Mesodermal cell (in vitro differentiated cells): Measurements from ENCODE around the gene TBC1D23.
"Not testable (repeated sequence)": the region's sequence is repeated elsewhere in the genome, so short reads cannot be mapped to it uniquely, and the experiment has no call there.

Experiments
- H3K27ac ChIP-seq: 2 replicates; pipeline ENCODE4 v1.7.0; 2013; ENCODE audit warnings: mild to moderate bottlenecking, low read depth, low read length, moderate library complexity; ENCODE audit not compliant: severe bottlenecking
- H3K36me3 ChIP-seq: 2 replicates; pipeline ENCODE4 v1.7.1; 2013; ENCODE audit warnings: mild to moderate bottlenecking, low read length, moderate library complexity; ENCODE audit not compliant: control insufficient read depth, insufficient read depth
- H3K4me1 ChIP-seq: one replicate; pipeline ENCODE4 v1.7.1; 2013; ENCODE audit warnings: mild to moderate bottlenecking, low read length; ENCODE audit not compliant: insufficient read depth, control insufficient read depth, poor library complexity, severe bottlenecking
- H3K4me3 ChIP-seq: 2 replicates; pipeline ENCODE4 v1.7.0; 2013; ENCODE audit warnings: low read length, control low read depth, mild to moderate bottlenecking; ENCODE audit not compliant: insufficient read depth, poor library complexity, severe bottlenecking; ENCODE audit errors: extremely low read depth
- H3K9me3 ChIP-seq: 2 replicates; pipeline ENCODE4 v1.7.1; 2013; ENCODE audit warnings: mild to moderate bottlenecking, low read length, moderate library complexity; ENCODE audit not compliant: control insufficient read depth
- WGBS, 2 experiments: methylation state at CpG; one replicate each; pipeline ENCODE4 v1.1.5; 2013; ENCODE audit warnings: missing lambda C conversion rate in 2 of 2; ENCODE audit not compliant: insufficient coverage in 2 of 2; 5-methylcytosine and 5-hydroxymethylcytosine counted together

The TBC1D23 gene

GRCh38 chr3:100229188-100229587, 31.6 kb upstream of the TBC1D23 start:
- H3K4me1 ChIP-seq: peaks cover 14% of the 10 kb centered on the region
- H3K36me3 ChIP-seq, H3K27ac ChIP-seq, H3K4me3 ChIP-seq, H3K9me3 ChIP-seq: not testable (repeated sequence)
- 86% methylated on average over 2 to 3 of the region's 3 CpGs for WGBS, 2 experiments

DNA sequence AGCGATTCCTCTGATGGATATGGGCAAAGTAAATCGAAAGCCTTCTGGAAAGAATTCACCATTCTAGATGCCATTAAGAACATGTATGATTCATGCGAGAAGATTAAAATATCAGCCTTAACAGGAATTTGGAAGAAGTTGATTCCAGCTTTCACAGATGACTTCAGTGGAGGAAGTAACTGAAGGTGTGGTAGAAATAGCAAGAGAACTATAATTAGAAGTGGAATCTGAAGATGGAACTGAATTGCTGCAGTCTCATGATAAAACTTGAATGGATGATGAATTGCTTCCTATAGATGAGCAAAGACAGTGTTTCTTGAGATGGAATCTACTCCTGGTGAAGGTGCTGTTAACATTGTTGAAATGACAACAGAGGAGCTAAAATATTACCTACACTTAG, 30.1 kb upstream of the TBC1D23 start:
- H3K27ac ChIP-seq: no peak overlapping the region
- no peak overlapping the region for H3K4me3 ChIP-seq
- H3K4me1 ChIP-seq: peaks cover 14% of the 10 kb centered on the region
- H3K36me3 ChIP-seq: no peaks in the 10 kb centered on the region
- 96 to 100% methylated on average over 1 to 2 of the region's 3 CpGs for WGBS, 2 experiments
- no peaks in the 10 kb centered on the region for H3K9me3 ChIP-seq

- Histone ChIP-seq H3K36me3 (no peaks in the 10 kb centered on the region), H3K4me3 (no peak overlapping the region), H3K4me1 (peaks cover 9% of the 10 kb centered on the region), H3K9me3 (no peaks in the 10 kb centered on the region), H3K27ac (no peak overlapping the region)
- 100% methylated on average over 2 of the region's 2 CpGs; no CpG with 5 or more reads in 1 of the 2 experiments for WGBS, 2 experiments
Measured at GRCh38 chr3:100231668-100232067, 29.1 kb upstream of the TBC1D23 start.

- Histone ChIP-seq H3K27ac (no peak overlapping the region), H3K36me3 (no peaks in the 10 kb centered on the region), H3K4me1 (no peaks in the 10 kb centered on the region), H3K4me3 (no peak overlapping the region), H3K9me3 (peaks cover 5% of the 10 kb centered on the region)
- 83 to 100% methylated on average over 2 of the region's 2 CpGs for WGBS, 2 experiments
Measured at GRCh38 chr3:100234364-100234763, 26.4 kb upstream of the TBC1D23 start.

- H3K9me3 ChIP-seq: peaks cover 5% of the 10 kb centered on the region
- H3K4me1 ChIP-seq: no peaks in the 10 kb centered on the region
- H3K4me3 ChIP-seq: no peak overlapping the region
- H3K36me3 ChIP-seq: no peaks in the 10 kb centered on the region
- no peak overlapping the region for H3K27ac ChIP-seq
- WGBS, 2 experiments: 86% methylated on average over 1 of the region's 1 CpG; no CpG with 5 or more reads in 1 of the 2 experiments
Measured at GRCh38 chr3:100238599-100238998, 22.2 kb upstream of the TBC1D23 start.

DNA sequence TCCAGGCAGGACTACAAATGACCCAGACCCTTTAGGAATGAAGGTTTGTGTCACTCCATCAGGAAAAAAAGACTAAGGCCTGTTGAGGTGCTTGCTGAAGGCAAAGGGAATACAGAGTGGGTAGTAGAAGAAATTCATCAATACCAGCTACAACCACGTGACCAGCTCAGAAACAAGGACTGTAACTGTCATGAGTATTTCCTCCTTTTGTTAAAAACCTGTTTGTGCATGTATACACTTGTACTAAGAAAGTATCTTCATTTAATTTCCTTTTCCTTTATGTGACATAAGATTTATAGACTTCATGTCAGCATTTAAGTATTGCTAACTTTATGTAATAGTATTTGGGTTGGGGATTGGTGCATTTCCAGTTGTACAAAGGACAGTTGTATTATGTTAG, 18.3 kb upstream of the TBC1D23 start:
- 100% methylated on average over 1 of the region's 1 CpG; no CpG with 5 or more reads in 1 of the 2 experiments for WGBS, 2 experiments
- not testable (repeated sequence) for H3K4me1 ChIP-seq, H3K27ac ChIP-seq, H3K9me3 ChIP-seq, H3K36me3 ChIP-seq, H3K4me3 ChIP-seq

DNA sequence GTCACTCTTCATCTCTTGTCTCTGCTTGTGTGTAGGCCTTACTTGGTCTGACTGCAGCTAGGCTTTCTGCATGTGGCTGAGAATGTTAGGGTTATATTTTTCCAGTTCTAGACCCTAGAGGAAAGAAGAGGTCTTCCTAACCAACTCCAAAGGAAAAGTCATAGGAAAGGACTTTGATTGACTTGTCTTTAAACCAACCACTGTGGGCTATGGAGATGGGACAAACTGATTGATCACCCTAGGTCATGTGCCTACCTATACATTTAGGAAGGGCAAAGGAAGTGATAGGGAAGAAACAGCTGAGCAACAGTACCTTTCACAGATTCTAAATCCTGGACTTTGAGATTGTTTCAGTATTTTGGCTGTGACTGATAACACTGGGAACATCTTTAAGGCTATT, 16.5 kb upstream of the TBC1D23 start:
- Histone ChIP-seq H3K4me1 (no peaks in the 10 kb centered on the region), H3K9me3 (no peaks in the 10 kb centered on the region), H3K27ac (no peak overlapping the region), H3K36me3 (no peaks in the 10 kb centered on the region), H3K4me3 (no peak overlapping the region)

DNA sequence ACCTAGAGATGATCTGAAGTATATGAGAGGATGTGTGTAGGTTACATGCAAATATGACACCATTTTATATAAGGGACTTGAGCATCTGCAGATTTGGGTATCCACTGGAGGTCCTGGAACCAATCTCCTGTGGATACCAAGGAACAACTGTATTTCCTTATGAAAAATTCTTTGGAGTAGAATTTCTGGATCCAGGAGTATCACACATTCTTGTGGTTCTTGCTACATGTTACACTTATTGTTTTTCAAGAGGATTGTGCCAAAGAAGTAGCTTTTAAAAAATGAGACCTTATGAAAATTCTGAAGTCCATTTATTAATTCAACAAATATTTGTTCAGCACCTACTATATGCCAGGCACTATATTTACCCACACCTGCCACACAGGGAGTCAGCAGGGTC, 15.7 kb upstream of the TBC1D23 start:
- no peaks in the 10 kb centered on the region for H3K4me1 ChIP-seq
- H3K27ac ChIP-seq: no peak overlapping the region
- H3K9me3 ChIP-seq: no peaks in the 10 kb centered on the region
- no peaks in the 10 kb centered on the region for H3K36me3 ChIP-seq
- no peak overlapping the region for H3K4me3 ChIP-seq

DNA sequence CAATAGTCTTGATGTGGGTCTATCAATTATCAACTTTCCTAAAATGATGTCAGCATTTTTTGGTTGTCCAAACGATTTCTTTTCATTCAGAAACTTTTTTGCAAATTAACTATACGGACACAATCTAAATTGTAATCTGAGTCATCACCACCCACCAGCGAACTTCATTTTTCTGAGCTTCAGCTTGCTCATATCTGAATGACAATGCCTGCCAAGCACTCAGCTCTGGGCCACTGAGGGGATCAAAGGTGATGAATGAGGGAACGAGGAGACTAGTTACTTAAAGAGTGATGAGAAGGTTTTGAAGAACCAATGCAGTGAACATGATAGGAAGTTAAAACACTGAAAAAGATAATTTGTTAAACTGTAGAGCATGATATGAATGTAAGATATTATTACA, 14.9 kb upstream of the TBC1D23 start:
- no peak overlapping the region for H3K27ac ChIP-seq

GRCh38 chr3:100246999-100247398, 13.8 kb upstream of the TBC1D23 start:
- Histone ChIP-seq H3K27ac (no peak overlapping the region), H3K4me1 (no peaks in the 10 kb centered on the region), H3K4me3 (no peak overlapping the region), H3K9me3 (no peaks in the 10 kb centered on the region), H3K36me3 (no peaks in the 10 kb centered on the region)

More for the DNA sequence above, 14.9 kb upstream of the TBC1D23 start:
- H3K4me3 ChIP-seq: no peak overlapping the region
- 39 to 45% methylated on average over 3 to 4 of the region's 4 CpGs for WGBS, 2 experiments
- no peaks in the 10 kb centered on the region for H3K9me3 ChIP-seq
- H3K4me1 ChIP-seq: no peaks in the 10 kb centered on the region
- H3K36me3 ChIP-seq: no peaks in the 10 kb centered on the region

DNA sequence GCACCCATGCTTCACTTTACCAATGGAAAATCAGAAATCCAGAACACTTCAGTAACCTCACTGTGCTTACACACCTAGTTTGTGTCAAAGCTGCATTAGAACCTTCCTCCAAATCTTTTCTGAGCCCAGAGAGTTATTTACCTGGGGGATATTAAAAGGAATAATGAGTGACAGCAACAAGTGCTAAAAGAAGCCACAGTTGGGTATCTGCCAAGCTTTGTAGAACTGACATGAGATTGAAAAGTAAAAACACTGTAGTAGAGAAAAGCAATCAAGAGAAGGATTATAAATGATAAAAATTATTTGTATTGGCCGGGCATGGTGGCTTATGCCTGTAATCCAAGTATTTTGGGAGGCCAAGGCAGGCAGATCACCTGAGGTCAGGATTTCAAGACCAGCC, 8.8 kb upstream of the TBC1D23 start:
- H3K36me3 ChIP-seq: no peaks in the 10 kb centered on the region
- H3K27ac ChIP-seq: no peak overlapping the region
- H3K4me3 ChIP-seq: no peak overlapping the region
- WGBS, 2 experiments: 73 to 83% methylated on average over 1 of the region's 1 CpG
- no peaks in the 10 kb centered on the region for H3K9me3 ChIP-seq
- no peaks in the 10 kb centered on the region for H3K4me1 ChIP-seq
